GM23248 (cell line): ENCODE data around the gene NIPBL. TPM values are rescaled to one million over a fixed set of nuclear protein-coding genes. Genes with fewer than 3 reads are reported as not detected.

Experiments
- DNase-seq: peaks from one replicate; pipeline ENCODE4 v3.0.0-alpha.2; 2015
- H2AFZ ChIP-seq: fragments of 200-600 bp; sonication (generic); 2 replicates; pipeline ENCODE4 v1.6.1; 2016; ENCODE audit warnings: antibody characterized with exemption
- H3F3A ChIP-seq: fragments of 200-600 bp; sonication (generic); 2 replicates; pipeline ENCODE4 v1.6.1; 2016; ENCODE audit warnings: mild to moderate bottlenecking, antibody characterized with exemption, mixed run types; ENCODE audit not compliant: insufficient read depth
- H3K27ac ChIP-seq: fragments of 200-600 bp; sonication (generic); 2 replicates; pipeline ENCODE4 v1.5.1; 2016; ENCODE audit warnings: mild to moderate bottlenecking
- H3K27me3 ChIP-seq: fragments of 200-600 bp; sonication (generic); replicated peaks from 2 replicates; pipeline ENCODE4 v1.6.1; 2016; ENCODE audit warnings: mild to moderate bottlenecking; ENCODE audit not compliant: insufficient read depth
- H3K36me3 ChIP-seq: fragments of 200-600 bp; sonication (generic); 2 replicates; pipeline ENCODE4 v1.6.1; 2016; ENCODE audit warnings: low read depth, mild to moderate bottlenecking
- H3K4me1 ChIP-seq: fragments of 200-600 bp; sonication (generic); 2 replicates; pipeline ENCODE4 v1.6.1; 2016; ENCODE audit warnings: mild to moderate bottlenecking; ENCODE audit not compliant: insufficient read depth
- H3K4me2 ChIP-seq: fragments of 200-600 bp; sonication (generic); one replicate; pipeline ENCODE4 v1.6.1; 2016; ENCODE audit warnings: mild to moderate bottlenecking; ENCODE audit not compliant: unreplicated experiment
- H3K4me3 ChIP-seq: fragments of 200-600 bp; sonication (generic); 2 replicates; pipeline ENCODE4 v1.5.1; 2016; ENCODE audit warnings: mild to moderate bottlenecking
- H3K79me2 ChIP-seq: fragments of 200-600 bp; sonication (generic); 2 replicates; pipeline ENCODE4 v1.6.1; 2016; ENCODE audit warnings: mild to moderate bottlenecking; ENCODE audit not compliant: insufficient read depth
- H3K9ac ChIP-seq: fragments of 200-600 bp; sonication (generic); 2 replicates; pipeline ENCODE4 v1.6.1; 2016; ENCODE audit warnings: mild to moderate bottlenecking
- H3K9me2 ChIP-seq: fragments of 200-600 bp; sonication (generic); 2 replicates; pipeline ENCODE4 v1.6.1; 2016; ENCODE audit warnings: mixed run types, mild to moderate bottlenecking, moderate library complexity; ENCODE audit not compliant: insufficient read depth
- H3K9me3 ChIP-seq: fragments of 200-600 bp; sonication (generic); one replicate; pipeline ENCODE4 v1.6.1; 2017; ENCODE audit warnings: low read depth
- H4K20me1 ChIP-seq: fragments of 200-600 bp; sonication (generic); 2 replicates; pipeline ENCODE4 v1.6.0; 2016; ENCODE audit not compliant: insufficient read depth
- EZH2 ChIP-seq: fragments of 200-600 bp; sonication (generic); IDR thresholded peaks from 2 replicates; pipeline ENCODE4 v1.6.1; 2018; ENCODE audit warnings: antibody characterized with exemption, mild to moderate bottlenecking; ENCODE audit not compliant: insufficient read depth, poor library complexity, severe bottlenecking
- EZH2phosphoT487 ChIP-seq: fragments of 200-600 bp; sonication (generic); IDR thresholded peaks from 2 replicates; pipeline ENCODE4 v1.6.1; 2018; ENCODE audit warnings: antibody characterized with exemption, moderate library complexity, mild to moderate bottlenecking, low read depth; ENCODE audit not compliant: insufficient read depth
- WGBS, 2 experiments: methylation state at CpG; one replicate each; pipeline ENCODE4 v1.1.6; 2015 to 2017; ENCODE audit warnings: low lambda C conversion rate in 2 of 2, low coverage in 1 of 2; ENCODE audit errors: missing lambda C conversion rate in 2 of 2; 5-methylcytosine and 5-hydroxymethylcytosine counted together
- in situ Hi-C: fragments of 300-500 bp; cut with MboI; formaldehyde crosslinking; loops from 2 replicates; pipeline ENCODE4 v1.15.0; 2020
- polyA plus RNA-seq: library from polyadenylated mRNA; unstranded; fragments of >200 nt; fragmentation: Nextera tagmentation; extraction: Ambion mirVana; gene quantifications from 2 replicates; pipeline ENCODE4 v1.2.1, GENCODE V29; 2016
- total RNA-seq: library from RNA; depleted of rRNA; stranded (reverse); fragments of >200 nt; shearing (Covaris generic); gene quantifications from 2 replicates; pipeline ENCODE4 v1.2.3, GENCODE V29; 2014

Gene NIPBL
- total and polyA plus RNA-seq, 2 experiments from 2014 or later = 12.5 to 15.7 TPM

- Histone ChIP-seq H3K27ac (no peak overlapping the region), H3F3A (no peaks in the 10 kb centered on the region), H3K4me3 (no peak overlapping the region), H3K9me3 (no peaks in the 10 kb centered on the region), H2AFZ (no peak overlapping the region), H3K4me2 (no peak overlapping the region), H3K36me3 (peaks cover 38% of the 10 kb centered on the region), H3K9ac (no peak overlapping the region), H4K20me1 (no peaks in the 10 kb centered on the region), H3K79me2 (no peaks in the 10 kb centered on the region), H3K4me1 (no peaks in the 10 kb centered on the region), H3K27me3 (no peaks in the 10 kb centered on the region), H3K9me2 (no peaks in the 10 kb centered on the region)
- WGBS, 2 experiments = 97% methylated on average over 2 of the region's 2 CpGs
- DNase-seq = no peak
- TF ChIP-seq EZH2 (no peak), EZH2phosphoT487 (no peak)
- in situ Hi-C loops = no loop called here
These were observed 226.7 kb downstream of the NIPBL start for GRCh38 chr5:37103302-37103701.

- no peak overlapping the region for H3K4me2 ChIP-seq
- no peak overlapping the region for H3K4me3 ChIP-seq
- no peak overlapping the region for H3K27ac ChIP-seq
- H3K4me1 ChIP-seq = no peaks in the 10 kb centered on the region
- WGBS, 2 experiments = 95 to 98% methylated on average over 3 of the region's 3 CpGs
- H3K9me3 ChIP-seq = no peaks in the 10 kb centered on the region
- H3K9me2 ChIP-seq = no peaks in the 10 kb centered on the region
- peaks cover 32% of the 10 kb centered on the region for H3K36me3 ChIP-seq
- H3F3A ChIP-seq = no peaks in the 10 kb centered on the region
- TF ChIP-seq EZH2 (no peak), EZH2phosphoT487 (no peak)
- in situ Hi-C loops = no loop called here
- no peak for DNase-seq
- no peaks in the 10 kb centered on the region for H3K79me2 ChIP-seq
- no peaks in the 10 kb centered on the region for H4K20me1 ChIP-seq
- H3K27me3 ChIP-seq = no peaks in the 10 kb centered on the region
- H2AFZ ChIP-seq = no peak overlapping the region
- no peak overlapping the region for H3K9ac ChIP-seq
These were observed 232.8 kb downstream of the NIPBL start for GRCh38 chr5:37109338-37109737.

- no peak overlapping the region for H3K27ac ChIP-seq
- 91 to 97% methylated on average over 1 of the region's 1 CpG for WGBS, 2 experiments
- H4K20me1 ChIP-seq = no peaks in the 10 kb centered on the region
- in situ Hi-C loops = no loop called here
- H3K9ac ChIP-seq = no peak overlapping the region
- no peaks in the 10 kb centered on the region for H3K4me1 ChIP-seq
- no peak for DNase-seq
- H2AFZ ChIP-seq = no peak overlapping the region
- no peaks in the 10 kb centered on the region for H3F3A ChIP-seq
- no peaks in the 10 kb centered on the region for H3K79me2 ChIP-seq
- no peaks in the 10 kb centered on the region for H3K9me2 ChIP-seq
- no peaks in the 10 kb centered on the region for H3K9me3 ChIP-seq
- no peak overlapping the region for H3K4me2 ChIP-seq
- H3K36me3 ChIP-seq = peaks cover 39% of the 10 kb centered on the region
- TF ChIP-seq EZH2 = no peak
- no peak for TF ChIP-seq EZH2phosphoT487
- H3K27me3 ChIP-seq = no peaks in the 10 kb centered on the region
- no peak overlapping the region for H3K4me3 ChIP-seq
These were observed 233.6 kb downstream of the NIPBL start for GRCh38 chr5:37110135-37110534.

- Histone ChIP-seq H2AFZ (no peak overlapping the region), H4K20me1 (no peaks in the 10 kb centered on the region), H3K4me2 (no peak overlapping the region), H3K4me3 (no peak overlapping the region), H3K4me1 (no peaks in the 10 kb centered on the region), H3K9me3 (no peaks in the 10 kb centered on the region), H3K36me3 (peaks cover 42% of the 10 kb centered on the region), H3K9ac (no peak overlapping the region), H3K27me3 (no peaks in the 10 kb centered on the region), H3K9me2 (no peaks in the 10 kb centered on the region), H3F3A (no peaks in the 10 kb centered on the region), H3K79me2 (no peaks in the 10 kb centered on the region), H3K27ac (no peak overlapping the region)
- no peak for DNase-seq
- in situ Hi-C loops = no loop called here
- TF ChIP-seq EZH2phosphoT487 (no peak), EZH2 (no peak)
- 47 to 54% methylated on average over 4 of the region's 4 CpGs for WGBS, 2 experiments
These were observed 235.1 kb downstream of the NIPBL start for GRCh38 chr5:37111426-37112382.
